Naive thymus-derived CD4-positive, alpha-beta T cell (primary cell): ENCODE data around the gene GLIS1. TPM values are rescaled to one million over a fixed set of nuclear protein-coding genes. Genes with fewer than 3 reads are reported as not detected.
A peak's percentile ranks its signal among the peaks of the same experiment; 100 is the strongest.

Experiments used
- ATAC-seq: fragments of 150-1000 bp; cut with Tn5 transposase; 2 replicates; pipeline ENCODE4 v1.10.0; 2021; ENCODE audit warnings: mild to moderate bottlenecking, moderate library complexity
- CTCF ChIA-PET: fragments of 350-600 bp; sonication (Branson Sonifier 250); formaldehyde crosslinking; loops from one replicate; lab custom pipeline; 2021; ENCODE audit warnings: antibody characterized with exemption; lab: Charles Lee
- POLR2A ChIA-PET: fragments of 350-600 bp; sonication (Branson Sonifier 250); formaldehyde crosslinking; loops from one replicate; lab custom pipeline; 2021; ENCODE audit warnings: antibody characterized with exemption, inconsistent platforms; lab: Charles Lee
- DNase-seq, 9 donors: peaks; one replicate each; pipeline versions ENCODE4 v3.0.0 to v3.0.0-alpha.2; 2020 to 2022; ENCODE audit warnings: mixed read lengths in 1 of 9
- H3K27ac ChIP-seq: one replicate; pipeline ENCODE4 v1.7.0; 2013; ENCODE audit warnings: mild to moderate bottlenecking, low read depth, low read length, moderate library complexity
- H3K27me3 ChIP-seq, 2 donors: one replicate each; pipeline ENCODE4 v1.7.0; 2013; ENCODE audit warnings: low read length in 2 of 2, mild to moderate bottlenecking in 2 of 2, moderate library complexity in 2 of 2; ENCODE audit not compliant: control insufficient read depth in 2 of 2, insufficient read depth in 2 of 2
- H3K36me3 ChIP-seq, 3 experiments: 1 replicate in 2 of 3; 2 replicates in 1 of 3; pipeline ENCODE4 v1.7.0; 2013; ENCODE audit warnings: low read length in 3 of 3, mild to moderate bottlenecking in 3 of 3, moderate library complexity in 1 of 3; ENCODE audit not compliant: insufficient read depth in 3 of 3, control insufficient read depth in 2 of 3
- H3K4me1 ChIP-seq, 2 donors: one replicate each; pipeline ENCODE4 v1.7.0; 2013; ENCODE audit warnings: low read length in 2 of 2, mild to moderate bottlenecking in 2 of 2, moderate library complexity in 1 of 2; ENCODE audit not compliant: control insufficient read depth in 2 of 2, insufficient read depth in 2 of 2
- H3K4me3 ChIP-seq: 2 replicates; pipeline ENCODE4 v1.7.0; 2013; ENCODE audit warnings: mild to moderate bottlenecking, low read length
- H3K9me3 ChIP-seq, 3 experiments: 1 replicate in 2 of 3; 2 replicates in 1 of 3; pipeline ENCODE4 v1.7.0; 2013; ENCODE audit warnings: low read length in 3 of 3; ENCODE audit not compliant: control insufficient read depth in 2 of 3
- H3K27ac Mint-ChIP-seq, 9 donors: one replicate each; pipeline ENCODE4 v1.8.0; 2020 to 2022; ENCODE audit warnings: mixed read lengths in 9 of 9, mild to moderate bottlenecking in 8 of 9, moderate library complexity in 5 of 9, inconsistent platforms in 2 of 9
- H3K27me3 Mint-ChIP-seq, 5 donors: one replicate each; pipeline ENCODE4 v1.8.0; 2021 to 2022; ENCODE audit warnings: mixed read lengths in 5 of 5, mild to moderate bottlenecking in 1 of 5
- H3K36me3 Mint-ChIP-seq, 5 donors: one replicate each; pipeline ENCODE4 v1.8.0; 2020 to 2022; ENCODE audit warnings: mixed read lengths in 5 of 5, mild to moderate bottlenecking in 3 of 5, inconsistent platforms in 1 of 5
- H3K4me1 Mint-ChIP-seq, 7 donors: one replicate each; pipeline ENCODE4 v1.8.0; 2020 to 2022; ENCODE audit warnings: mixed read lengths in 7 of 7, mild to moderate bottlenecking in 3 of 7, inconsistent platforms in 1 of 7
- H3K4me3 Mint-ChIP-seq, 10 donors: one replicate each; pipeline ENCODE4 v1.8.0; 2020 to 2022; ENCODE audit warnings: mild to moderate bottlenecking in 10 of 10, mixed read lengths in 10 of 10, moderate library complexity in 6 of 10, inconsistent platforms in 2 of 10
- H3K9me3 Mint-ChIP-seq, 11 donors: one replicate each; pipeline ENCODE4 v1.8.0; 2020 to 2022; ENCODE audit warnings: mixed read lengths in 11 of 11, mild to moderate bottlenecking in 4 of 11, inconsistent platforms in 1 of 11, moderate library complexity in 1 of 11
- intact Hi-C, 2 donors: fragments of 100-400 bp; cut with micrococcal nuclease; formaldehyde crosslinking; loops; one replicate each; pipeline ENCODE4 v1.15.1; 2023
- polyA plus RNA-seq, 2 donors: library from polyadenylated mRNA; unstranded; fragments of 300-500 nt; fragmentation: Illumina TruSeq; gene quantifications; one replicate each; pipeline ENCODE4 v1.2.3, GENCODE V29; 2021
- total RNA-seq, 6 experiments: library from RNA in 5 of 6; stranded (reverse) in 5 of 6; gene quantifications; 1 replicate in 5 of 6; 2 replicates in 1 of 6; pipeline ENCODE4 v1.2.3 and lab custom pipeline; 2021 to 2026

The GLIS1 gene
- total and polyA plus RNA-seq, 7 experiments from 2014 or later, result not detected

GRCh38 chr1:53636621-53637171, 102.3 kb downstream of the GLIS1 start:
- no peaks in the 10 kb centered on the region for H3K9me3 Mint-ChIP-seq
- peaks cover 0 to 5% (median 0%) of the 10 kb centered on the region in 5 donors for H3K27me3 Mint-ChIP-seq
- Histone ChIP-seq H3K9me3 (no peaks in the 10 kb centered on the region), H3K4me3 (no peak overlapping the region), H3K27ac (no peak overlapping the region), H3K4me1 (no peaks in the 10 kb centered on the region), H3K27me3 (no peaks in the 10 kb centered on the region), H3K36me3 (no peaks in the 10 kb centered on the region)
- no peaks in the 10 kb centered on the region for H3K4me1 Mint-ChIP-seq
- ChIA-PET POLR2A (no interaction called here), CTCF (no interaction called here)
- H3K27ac Mint-ChIP-seq, result no peak overlapping the region
- no peak overlapping the region for H3K4me3 Mint-ChIP-seq
- no peaks in the 10 kb centered on the region for H3K36me3 Mint-ChIP-seq
- DNase-seq (peak in 1 of 9 donors; percentile 18), ATAC-seq (no peak)
- intact Hi-C loops, result no loop called here

- no peak overlapping the region for H3K4me3 ChIP-seq
- no peaks in the 10 kb centered on the region for H3K9me3 Mint-ChIP-seq
- no peak overlapping the region for H3K27ac ChIP-seq
- H3K27me3 Mint-ChIP-seq, result peaks cover 0 to 3% (median 0%) of the 10 kb centered on the region in 5 donors
- no peaks in the 10 kb centered on the region for H3K4me1 ChIP-seq
- ATAC-seq (no peak), DNase-seq (peak in 1 of 9 donors; percentile 14)
- intact Hi-C loops, result no loop called here
- H3K9me3 ChIP-seq, result no peaks in the 10 kb centered on the region
- H3K27me3 ChIP-seq, result no peaks in the 10 kb centered on the region
- H3K4me3 Mint-ChIP-seq, result no peak overlapping the region
- no peaks in the 10 kb centered on the region for H3K4me1 Mint-ChIP-seq
- no peaks in the 10 kb centered on the region for H3K36me3 ChIP-seq
- no peaks in the 10 kb centered on the region for H3K36me3 Mint-ChIP-seq
- ChIA-PET CTCF (no interaction called here), POLR2A (no interaction called here)
- no peak overlapping the region for H3K27ac Mint-ChIP-seq
Observed at GRCh38 chr1:53634571-53634979, 104.4 kb downstream of the GLIS1 start.

GRCh38 chr1:53633073-53633704, 105.8 kb downstream of the GLIS1 start:
- no peak overlapping the region for H3K27ac ChIP-seq
- intact Hi-C loops, result no loop called here
- H3K27ac Mint-ChIP-seq, result no peak overlapping the region
- H3K4me1 ChIP-seq, result no peaks in the 10 kb centered on the region
- DNase-seq (peak in 1 of 9 donors; percentile 7), ATAC-seq (no peak)
- peaks cover 0 to 4% (median 0%) of the 10 kb centered on the region in 5 donors for H3K27me3 Mint-ChIP-seq
- no peaks in the 10 kb centered on the region for H3K4me1 Mint-ChIP-seq
- H3K4me3 Mint-ChIP-seq, result no peak overlapping the region
- ChIA-PET CTCF (no interaction called here), POLR2A (no interaction called here)
- no peaks in the 10 kb centered on the region for H3K27me3 ChIP-seq
- H3K4me3 ChIP-seq, result no peak overlapping the region
- H3K36me3 ChIP-seq, result no peaks in the 10 kb centered on the region
- H3K36me3 Mint-ChIP-seq, result no peaks in the 10 kb centered on the region
- H3K9me3 ChIP-seq, result no peaks in the 10 kb centered on the region
- peaks cover 0 to 2% (median 0%) of the 10 kb centered on the region in 11 donors for H3K9me3 Mint-ChIP-seq

- intact Hi-C loops, result no loop called here
- H3K9me3 Mint-ChIP-seq, result peaks cover 0 to 2% (median 0%) of the 10 kb centered on the region in 11 donors
- ChIA-PET CTCF (no interaction called here), POLR2A (no interaction called here)
- Histone ChIP-seq H3K4me3 (no peak overlapping the region), H3K27me3 (no peaks in the 10 kb centered on the region), H3K4me1 (no peaks in the 10 kb centered on the region), H3K36me3 (no peaks in the 10 kb centered on the region), H3K27ac (no peak overlapping the region), H3K9me3 (no peaks in the 10 kb centered on the region)
- peaks cover 0 to 4% (median 0%) of the 10 kb centered on the region in 5 donors for H3K27me3 Mint-ChIP-seq
- H3K27ac Mint-ChIP-seq, result no peak overlapping the region
- no peak overlapping the region for H3K4me3 Mint-ChIP-seq
- no peaks in the 10 kb centered on the region for H3K4me1 Mint-ChIP-seq
- ATAC-seq (no peak), DNase-seq (peak in 1 of 9 donors; percentile 3)
- H3K36me3 Mint-ChIP-seq, result no peaks in the 10 kb centered on the region
Observed at GRCh38 chr1:53631622-53632310, 107.2 kb downstream of the GLIS1 start.

GRCh38 chr1:53629101-53629691, 109.8 kb downstream of the GLIS1 start:
- Mint-ChIP-seq H3K27ac (no peak overlapping the region), H3K36me3 (no peaks in the 10 kb centered on the region), H3K4me3 (no peak overlapping the region), H3K9me3 (peaks cover 0 to 2% (median 0%) of the 10 kb centered on the region in 11 donors), H3K27me3 (peaks cover 0 to 4% (median 0%) of the 10 kb centered on the region in 5 donors), H3K4me1 (no peaks in the 10 kb centered on the region)
- ChIA-PET CTCF (no interaction called here), POLR2A (no interaction called here)
- H3K36me3 ChIP-seq, result no peaks in the 10 kb centered on the region
- no peak overlapping the region for H3K27ac ChIP-seq
- no peak overlapping the region for H3K4me3 ChIP-seq
- no peaks in the 10 kb centered on the region for H3K9me3 ChIP-seq
- ATAC-seq, result no peak
- intact Hi-C loops, result no loop called here
- DNase-seq, result peak in 1 of 9 donors; percentile 9
- no peaks in the 10 kb centered on the region for H3K4me1 ChIP-seq
- no peaks in the 10 kb centered on the region for H3K27me3 ChIP-seq

GRCh38 chr1:53628286-53628955, 110.5 kb downstream of the GLIS1 start:
- ATAC-seq, result no peak
- Histone ChIP-seq H3K27me3 (no peaks in the 10 kb centered on the region), H3K9me3 (no peaks in the 10 kb centered on the region), H3K4me3 (no peak overlapping the region), H3K27ac (no peak overlapping the region), H3K4me1 (no peaks in the 10 kb centered on the region), H3K36me3 (no peaks in the 10 kb centered on the region)
- H3K9me3 Mint-ChIP-seq, result peaks cover 0 to 2% (median 0%) of the 10 kb centered on the region in 11 donors
- peaks cover 0 to 6% (median 0%) of the 10 kb centered on the region in 5 donors for H3K27me3 Mint-ChIP-seq
- peak in 1 of 9 donors; percentile 3 for DNase-seq
- POLR2A ChIA-PET, result no interaction called here
- no peaks in the 10 kb centered on the region for H3K36me3 Mint-ChIP-seq
- intact Hi-C loops, result no loop called here
- CTCF ChIA-PET, result no interaction called here
- no peak overlapping the region for H3K4me3 Mint-ChIP-seq
- no peaks in the 10 kb centered on the region for H3K4me1 Mint-ChIP-seq
- no peak overlapping the region for H3K27ac Mint-ChIP-seq
